IPS DF 4.7 (cell line): ENCODE results near the gene ARF1.

Source experiments
- DNase-seq: peaks from one replicate; pipeline ENCODE4 v3.0.0-alpha.2; 2013; ENCODE audit warnings: low spot score; ENCODE audit errors: extremely low read depth

Gene ARF1

GRCh38 chr1:228070851-228071250, 11.7 kb upstream of the ARF1 start:
- no peak for DNase-seq

DNA sequence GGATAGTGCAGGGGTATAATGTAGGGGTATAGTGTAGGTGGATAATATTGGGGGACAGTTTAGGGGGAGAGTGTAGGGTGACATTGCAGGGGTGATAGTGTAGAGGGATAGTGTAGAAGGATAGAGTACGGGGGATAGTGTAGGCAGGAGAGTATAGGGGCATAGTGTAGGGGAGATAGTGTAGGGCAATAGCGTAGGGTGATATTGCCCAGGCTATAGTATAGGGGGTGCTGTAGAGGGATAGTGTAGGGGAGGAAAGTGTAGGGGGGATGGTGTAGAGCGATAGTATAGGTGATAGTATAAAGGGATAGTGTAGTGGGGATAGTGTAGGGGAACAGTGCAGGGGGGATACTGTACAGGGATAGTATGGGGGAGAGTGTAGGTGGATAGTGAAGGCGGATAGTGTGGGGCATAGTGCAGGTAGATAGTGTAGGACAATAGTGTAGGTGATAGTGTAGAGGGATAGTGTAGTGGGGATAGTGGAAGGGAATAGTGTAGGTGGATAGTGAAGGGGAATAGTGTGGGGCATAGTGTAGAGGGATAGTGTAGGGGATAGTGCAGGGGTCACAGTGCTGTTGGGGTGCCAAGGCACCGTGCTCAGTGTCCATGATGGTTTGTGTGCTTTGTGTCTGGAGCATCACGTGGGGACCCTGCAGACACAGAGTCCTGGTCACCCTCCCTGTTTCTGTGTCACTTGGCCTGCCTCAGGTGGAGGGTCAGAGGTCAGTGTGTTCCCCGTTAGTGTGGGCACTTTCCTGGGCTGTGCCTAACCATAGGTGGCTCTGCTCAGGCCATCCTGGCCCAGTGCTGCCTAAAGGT, 10.5 kb upstream of the ARF1 start:
- no peak for DNase-seq

DNA sequence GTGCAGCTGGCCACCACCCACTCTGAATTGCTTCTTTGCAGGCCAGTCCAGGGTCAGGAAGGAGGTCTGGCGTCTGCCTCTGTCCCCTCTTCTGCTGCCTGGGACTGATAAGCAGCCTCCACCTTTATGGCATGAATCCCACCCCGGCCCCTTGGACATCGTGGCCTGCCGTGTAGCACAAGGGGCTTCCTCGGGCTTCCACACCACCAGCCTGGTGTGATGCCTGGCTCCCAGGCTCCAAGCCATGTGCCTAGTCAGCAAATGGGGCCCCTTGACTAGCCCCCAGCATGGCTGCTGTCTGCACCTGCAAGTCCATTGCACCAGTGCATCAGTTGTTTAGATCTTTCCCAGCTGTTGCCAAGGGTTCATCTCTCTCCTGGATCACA, 9.9 kb upstream of the ARF1 start:
- no peak for DNase-seq

GRCh38 chr1:228073061-228073856, 9.2 kb upstream of the ARF1 start:
- no peak for DNase-seq

DNA sequence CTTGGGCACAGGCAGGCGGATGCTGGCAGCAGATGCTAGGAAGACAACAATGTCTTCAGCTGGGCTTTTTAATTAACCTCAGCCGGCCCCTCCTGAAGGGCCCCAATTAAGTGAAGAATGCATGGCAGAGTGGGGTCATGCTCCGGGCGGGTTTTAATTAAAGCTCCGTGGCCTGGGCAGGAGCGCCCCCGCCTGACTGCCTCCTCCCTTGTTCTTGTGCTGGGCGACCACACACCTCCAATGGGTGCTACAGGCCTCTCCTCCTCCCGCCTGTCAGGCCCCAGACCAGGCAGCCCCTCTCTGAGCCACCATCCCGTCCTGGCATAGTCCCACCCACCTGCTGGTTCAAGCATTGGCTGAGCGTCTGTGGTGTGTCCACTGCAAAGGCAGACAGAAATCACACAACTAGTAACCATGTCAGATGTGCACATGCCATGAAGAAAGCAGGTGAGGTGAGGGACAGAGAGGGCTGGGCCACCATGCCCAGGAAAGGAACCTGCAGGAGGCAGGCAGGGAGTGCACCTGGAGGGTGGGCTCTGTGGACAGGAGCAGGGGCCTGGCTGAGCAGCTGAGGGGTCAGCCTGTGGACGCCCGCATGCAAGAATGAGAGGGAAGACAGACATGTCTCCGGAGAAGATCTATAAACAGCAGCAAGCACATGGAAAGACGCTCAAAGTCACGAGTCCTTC, 8.5 kb upstream of the ARF1 start:
- no peak for DNase-seq

GRCh38 chr1:228074954-228075730, 7.4 kb upstream of the ARF1 start:
- no peak for DNase-seq

DNA sequence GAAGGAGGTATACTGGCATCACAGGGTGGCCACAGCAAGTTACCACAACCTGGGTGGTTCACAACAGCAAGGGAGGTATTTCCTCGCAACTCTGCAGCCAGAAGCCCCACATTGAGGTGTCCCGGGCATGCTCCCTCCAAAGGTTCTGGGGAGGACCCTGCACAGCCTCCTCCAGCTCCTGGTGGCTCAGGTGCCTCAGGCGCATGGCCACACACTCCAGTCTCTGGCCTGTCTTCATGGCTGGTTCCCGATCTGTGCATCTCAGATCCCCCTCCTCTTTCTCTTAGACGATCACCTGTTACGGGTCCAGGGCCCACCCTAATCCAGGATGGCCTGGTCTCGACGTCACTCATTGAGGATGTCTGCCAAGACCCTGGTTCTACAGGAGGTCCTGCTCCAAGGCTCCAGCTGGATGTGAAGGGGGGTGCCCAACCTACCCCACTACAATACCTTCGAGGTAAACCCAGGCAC, 6.7 kb upstream of the ARF1 start:
- no peak for DNase-seq

DNA sequence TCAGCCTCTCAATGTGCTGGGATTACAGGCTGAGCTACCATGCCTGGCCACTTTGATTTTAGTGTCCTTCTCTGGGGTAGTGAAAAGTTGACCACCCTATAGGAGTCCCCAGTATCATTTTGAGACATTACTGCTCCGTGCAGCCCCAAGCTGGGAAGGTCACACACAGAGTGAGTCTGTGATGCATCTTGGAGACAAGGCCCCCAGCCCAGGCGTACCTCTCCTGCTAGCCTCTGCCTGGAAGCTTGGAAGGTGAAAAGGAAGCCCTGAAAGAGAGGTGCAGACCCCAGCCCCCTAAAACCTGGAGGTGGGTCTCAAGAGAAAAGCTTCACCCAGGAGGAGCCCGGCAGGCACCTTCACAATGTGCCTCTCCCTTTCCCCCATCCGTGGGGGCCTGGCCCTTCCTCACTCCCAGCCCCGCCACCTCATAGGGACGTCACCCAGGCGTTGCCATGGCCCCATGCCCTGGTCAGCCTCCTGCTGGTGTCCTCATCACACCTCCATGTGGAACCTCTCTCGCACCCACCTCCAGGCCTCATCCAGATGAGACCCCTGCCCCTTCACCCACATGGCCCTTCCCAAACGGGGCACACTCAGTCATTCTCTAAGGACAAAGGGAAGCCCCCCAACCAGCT, 5.6 kb upstream of the ARF1 start:
- DNase-seq = no peak

DNA sequence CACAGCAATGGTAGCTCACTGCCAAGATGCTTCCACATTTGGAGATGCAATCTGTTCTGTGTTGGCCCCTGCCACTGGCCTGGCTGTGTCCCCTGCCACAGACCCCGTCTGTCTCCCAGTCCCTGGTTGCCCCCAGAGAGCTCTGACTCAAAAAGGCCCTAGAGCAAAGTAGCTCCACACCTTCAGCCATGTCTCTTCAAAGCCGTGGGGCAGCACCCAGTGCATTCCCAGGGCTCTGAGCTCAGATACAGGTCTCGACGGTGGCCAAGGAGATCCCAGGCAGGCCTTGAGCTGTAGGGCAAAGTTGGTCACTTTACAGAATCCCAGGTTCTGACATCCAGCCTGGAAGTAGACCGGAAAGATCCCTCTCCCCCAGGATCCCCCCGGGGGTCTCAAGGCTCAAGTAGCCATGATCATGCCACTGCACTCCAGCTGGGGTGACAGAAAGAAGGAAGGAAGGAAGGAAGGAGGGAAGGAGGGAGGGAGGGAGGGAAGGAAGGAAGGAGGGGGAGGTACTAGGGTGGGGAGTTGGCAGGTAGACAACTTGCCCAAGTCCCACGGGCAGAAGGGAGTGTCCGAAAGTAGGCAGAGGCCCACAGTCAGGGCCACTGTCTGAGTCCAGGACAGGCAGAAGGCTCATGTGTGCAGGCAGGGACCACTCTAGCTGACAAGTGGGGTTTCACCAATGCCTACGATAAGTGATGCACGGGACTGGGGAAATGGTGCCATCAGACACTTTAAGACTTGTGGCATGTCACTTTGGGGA, 4.8 kb upstream of the ARF1 start:
- no peak for DNase-seq

DNA sequence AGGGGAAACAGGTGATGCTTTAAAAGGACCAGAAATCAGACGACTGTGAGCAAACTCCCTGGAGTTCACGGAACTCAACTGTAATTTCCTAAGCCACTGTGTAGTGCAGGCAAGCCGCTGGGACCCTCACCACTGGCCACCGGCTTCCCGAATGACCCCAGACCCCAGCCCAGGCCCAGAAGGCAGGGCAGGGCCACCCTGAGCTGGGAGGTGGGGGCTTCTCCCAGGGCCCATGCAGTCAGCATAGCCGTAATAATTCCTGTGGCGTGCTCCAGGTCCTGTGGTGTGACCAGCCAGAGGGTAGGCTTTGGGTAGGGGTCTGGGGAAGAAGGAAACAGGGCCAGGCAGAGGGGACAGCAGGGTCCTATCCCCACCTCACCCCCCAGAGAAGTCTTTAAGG, 3.5 kb upstream of the ARF1 start:
- DNase-seq = no peak

GRCh38 chr1:228079601-228080263, 2.8 kb upstream of the ARF1 start:
- DNase-seq = no peak

GRCh38 chr1:228081144-228081543, 1.4 kb upstream of the ARF1 start:
- DNase-seq = no peak

- no peak for DNase-seq
These were observed 812 bp upstream of the ARF1 start for GRCh38 chr1:228081578-228082213.

- no peak for DNase-seq
These were observed 686 bp downstream of the ARF1 start for GRCh38 chr1:228082918-228083870.

GRCh38 chr1:228083871-228084278, 1.4 kb downstream of the ARF1 start:
- no peak for DNase-seq

DNA sequence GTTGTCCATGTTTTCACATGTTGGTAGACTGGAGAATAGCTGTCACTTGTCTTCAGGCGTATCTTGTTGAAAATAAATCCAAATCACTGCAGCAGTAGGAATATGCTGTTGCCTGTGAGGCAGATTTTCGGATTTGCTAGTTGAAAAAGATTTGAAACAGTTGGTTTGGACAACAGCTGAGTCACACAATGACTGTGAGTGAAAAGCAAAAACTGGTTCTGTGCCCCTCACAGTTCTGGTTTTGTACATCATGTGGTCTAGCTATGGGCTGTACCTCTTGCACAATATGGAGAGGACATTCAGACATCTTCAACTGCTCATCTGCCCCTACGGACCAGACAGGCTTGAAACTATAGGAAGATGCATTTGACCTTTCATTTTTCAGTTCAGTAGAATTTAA, 1.8 kb downstream of the ARF1 start:
- no peak for DNase-seq

DNA sequence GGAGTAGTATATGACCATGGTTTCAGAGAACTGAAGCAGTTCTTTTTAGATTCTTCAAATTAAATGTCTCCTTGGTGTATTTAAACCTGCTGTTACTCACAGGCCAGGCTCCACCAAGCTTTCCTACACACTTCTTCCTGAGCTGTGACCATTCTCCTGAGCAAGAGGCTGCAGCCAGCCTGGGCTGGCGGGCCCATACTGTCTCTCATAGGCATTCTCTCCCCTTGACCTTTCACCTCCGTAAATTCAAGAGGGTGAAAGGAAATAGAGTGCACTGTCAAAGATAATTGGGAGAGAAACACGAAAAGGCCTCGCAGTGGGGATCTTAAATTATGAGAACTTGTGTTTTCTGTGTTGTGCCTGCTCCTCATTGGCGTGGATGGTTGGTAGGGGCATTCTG, 2.3 kb downstream of the ARF1 start:
- no peak for DNase-seq
